NCI-H2081 treated with DMSO at 0.1 percent for 48 hours (cell line): Measurements from ENCODE around the gene EHD4.

Experiments used
- DNase-seq: peaks from one replicate; lab custom pipeline; 2025; lab: John Stamatoyannopoulos, UW

The EHD4 gene

GRCh38 chr15:41919954-41920538 is 52.3 kb downstream of the EHD4 start:
- DNase-seq, result no peak

- no peak for DNase-seq
Observed at GRCh38 chr15:41919201-41919820, 53.0 kb downstream of the EHD4 start.

- no peak for DNase-seq
Observed at GRCh38 chr15:41918506-41919126, 53.7 kb downstream of the EHD4 start.

GRCh38 chr15:41917767-41918430 is 54.5 kb downstream of the EHD4 start:
- DNase-seq, result no peak

GRCh38 chr15:41915255-41915994 is 56.9 kb downstream of the EHD4 start:
- DNase-seq, result no peak

- no peak for DNase-seq
Observed at GRCh38 chr15:41914411-41914810, 57.9 kb downstream of the EHD4 start.

- no peak for DNase-seq
Observed at GRCh38 chr15:41913256-41913655, 59.1 kb downstream of the EHD4 start.

- no peak for DNase-seq
Observed at GRCh38 chr15:41911691-41912345, 60.5 kb downstream of the EHD4 start.

- DNase-seq, result no peak
Observed at GRCh38 chr15:41908736-41909461, 63.5 kb downstream of the EHD4 start.

GRCh38 chr15:41907141-41907540 is 65.2 kb downstream of the EHD4 start:
- no peak for DNase-seq

- DNase-seq, result no peak
Observed at GRCh38 chr15:41906608-41907007, 65.7 kb downstream of the EHD4 start.

- DNase-seq, result no peak
Observed at GRCh38 chr15:41905036-41905793, 67.1 kb downstream of the EHD4 start.

GRCh38 chr15:41904541-41905005 is 67.8 kb downstream of the EHD4 start:
- DNase-seq, result peak; percentile 19

GRCh38 chr15:41903782-41904181 is 68.6 kb downstream of the EHD4 start:
- no peak for DNase-seq

GRCh38 chr15:41901431-41901830 is 70.9 kb downstream of the EHD4 start:
- DNase-seq, result no peak

GRCh38 chr15:41900526-41901380 is 71.6 kb downstream of the EHD4 start:
- DNase-seq, result no peak

- no peak for DNase-seq
Observed at GRCh38 chr15:41899854-41900442, 72.4 kb downstream of the EHD4 start.

- DNase-seq, result no peak
Observed at GRCh38 chr15:41897363-41897799, 75.0 kb downstream of the EHD4 start.

GRCh38 chr15:41896566-41896965 is 75.8 kb downstream of the EHD4 start:
- no peak for DNase-seq
